Measurements from ENCODE around the gene SGPP2.

Gene SGPP2

GRCh38 chr2:222470802-222471468, 46.6 kb downstream of the SGPP2 start:
- DNase-seq (ENCODE audit: low read depth in 2 of 2) = no peak

- no peak for DNase-seq (ENCODE audit: low read depth in 2 of 2)
These were observed 53.7 kb downstream of the SGPP2 start for GRCh38 chr2:222477962-222478608.

GRCh38 chr2:222479859-222480258, 55.5 kb downstream of the SGPP2 start:
- DNase-seq (ENCODE audit: low read depth in 2 of 2) = no peak

GRCh38 chr2:222480497-222480896, 56.2 kb downstream of the SGPP2 start:
- no peak for DNase-seq (ENCODE audit: low read depth in 2 of 2)

- no peak for DNase-seq (ENCODE audit: low read depth in 2 of 2)
These were observed 57.6 kb downstream of the SGPP2 start for GRCh38 chr2:222481941-222482340.

- no peak for DNase-seq (ENCODE audit: low read depth in 2 of 2)
These were observed 59.2 kb downstream of the SGPP2 start for GRCh38 chr2:222483513-222484039.

- DNase-seq (ENCODE audit: low read depth in 2 of 2) = no peak
These were observed 61.2 kb downstream of the SGPP2 start for GRCh38 chr2:222485367-222486211.

- no peak for DNase-seq (ENCODE audit: low read depth in 2 of 2)
These were observed 65.8 kb downstream of the SGPP2 start for GRCh38 chr2:222490131-222490530.

- DNase-seq (ENCODE audit: low read depth in 2 of 2) = no peak
These were observed 68.3 kb downstream of the SGPP2 start for GRCh38 chr2:222492683-222493082.

GRCh38 chr2:222494104-222494739, 69.9 kb downstream of the SGPP2 start:
- DNase-seq (ENCODE audit: low read depth in 2 of 2) = no peak

GRCh38 chr2:222495388-222495787, 71.0 kb downstream of the SGPP2 start:
- DNase-seq (ENCODE audit: low read depth in 2 of 2) = no peak

- no peak for DNase-seq (ENCODE audit: low read depth in 2 of 2)
These were observed 74.9 kb downstream of the SGPP2 start for GRCh38 chr2:222499226-222499625.

GRCh38 chr2:222504191-222504590, 79.8 kb downstream of the SGPP2 start:
- no peak for DNase-seq (ENCODE audit: low read depth in 2 of 2)

GRCh38 chr2:222504719-222505118, 80.4 kb downstream of the SGPP2 start:
- DNase-seq (ENCODE audit: low read depth in 2 of 2) = no peak

GRCh38 chr2:222506230-222506935, 82.0 kb downstream of the SGPP2 start:
- DNase-seq (ENCODE audit: low read depth in 2 of 2) = no peak

GRCh38 chr2:222514901-222515300, 90.6 kb downstream of the SGPP2 start:
- no peak for DNase-seq (ENCODE audit: low read depth in 2 of 2)

- no peak for DNase-seq (ENCODE audit: low read depth in 2 of 2)
These were observed 94.4 kb downstream of the SGPP2 start for GRCh38 chr2:222518570-222519381.

- no peak for DNase-seq (ENCODE audit: low read depth in 2 of 2)
These were observed 96.8 kb downstream of the SGPP2 start for GRCh38 chr2:222521099-222521498.

- DNase-seq (ENCODE audit: low read depth in 2 of 2) = no peak
These were observed 97.7 kb downstream of the SGPP2 start for GRCh38 chr2:222522082-222522481.

- DNase-seq (ENCODE audit: low read depth in 2 of 2) = no peak
These were observed 99.6 kb downstream of the SGPP2 start for GRCh38 chr2:222523783-222524544.

Measured in stimulated activated CD8-positive, alpha-beta memory T cell treated with anti-CD3 and anti-CD28 coated beads, Interleukin-2, amount 100 ng/mL, for 48 hours (primary cell).